ENCODE data around the gene KRTAP12-4. TPM values are rescaled to one million over a fixed set of nuclear protein-coding genes. Genes with fewer than 3 reads are reported as not detected.
"Not testable (repeated sequence)": the region's sequence is repeated elsewhere in the genome, so short reads cannot be mapped to it uniquely, and the experiment has no call there.

KRTAP12-4 gene
- total and polyA plus RNA-seq, 5 experiments from 2014 or later: not detected

GRCh38 chr21:44697172-44697810 is 42.8 kb upstream of the KRTAP12-4 start, which contains the start of gene KRTAP10-12:
KRTAP10-12 (plus strand) TSS chr21:44697172; CDS start chr21:44697202, 30 bp downstream.
- H3K36me3 Mint-ChIP-seq, POLR2A ChIA-PET, ATAC-seq, DNase-seq: not testable (repeated sequence)
- peaks cover 0 to 14% (median 2%) of the 10 kb centered on the region in 9 donors for H3K9me3 Mint-ChIP-seq
- H3K27me3 Mint-ChIP-seq: peaks cover 24 to 59% (median 42%) of the 10 kb centered on the region in 5 donors
- peaks cover 5 to 62% (median 24%) of the 10 kb centered on the region in 4 donors for H3K4me1 Mint-ChIP-seq
- H3K4me3 Mint-ChIP-seq: peak within 1 kb of the TSS in 4 of 10 donors; percentile 11 to 72 (median 51)
- H3K27ac Mint-ChIP-seq: peak within 1 kb of the TSS in 6 of 10 donors; percentile 11 to 62 (median 38)

GRCh38 chr21:44696572-44696971 is 42.1 kb upstream of the KRTAP12-4 start:
- POLR2A ChIA-PET: interaction anchor here (1.0 kb wide), 1 partner anchor 38 kb away, joined by 3 read pairs; no protein-coding TSS in a partner anchor
- DNase-seq: no peak
- Mint-ChIP-seq H3K36me3 (peaks cover 0 to 5% (median 2%) of the 10 kb centered on the region in 3 donors), H3K4me1 (peaks cover 12 to 64% (median 29%) of the 10 kb centered on the region in 4 donors), H3K9me3 (peaks cover 0 to 15% (median 3%) of the 10 kb centered on the region in 9 donors), H3K27me3 (peaks cover 20 to 51% (median 39%) of the 10 kb centered on the region in 5 donors), H3K4me3 (peak overlapping the region in 1 of 10 donors; percentile 24), H3K27ac (peak overlapping the region in 2 of 10 donors; percentile 29 to 37)
- no peak for ATAC-seq

DNA sequence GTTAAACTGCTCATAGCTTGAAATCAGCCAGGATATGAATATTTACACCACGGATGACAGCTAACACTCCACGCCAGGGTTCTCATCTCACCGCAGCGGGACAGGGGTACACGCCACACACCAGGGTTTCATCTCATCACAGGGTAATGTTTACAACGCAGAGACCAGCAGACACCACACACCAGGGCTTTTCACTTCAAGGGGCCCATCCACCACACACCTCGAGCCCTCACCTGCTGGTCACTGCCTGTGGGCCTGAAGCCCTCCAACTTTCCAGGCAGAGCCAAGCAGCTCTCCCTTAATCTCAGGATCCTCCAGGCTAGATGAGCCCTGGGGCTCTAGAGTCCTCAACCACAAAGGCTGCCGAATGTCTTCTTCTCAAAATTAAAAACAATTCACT is 41.2 kb upstream of the KRTAP12-4 start:
- peak overlapping the region in 1 of 10 donors; percentile 4 for H3K4me3 Mint-ChIP-seq
- peaks cover 15 to 42% (median 31%) of the 10 kb centered on the region in 5 donors for H3K27me3 Mint-ChIP-seq
- H3K36me3 Mint-ChIP-seq: peaks cover 0 to 5% (median 2%) of the 10 kb centered on the region in 3 donors
- H3K4me1 Mint-ChIP-seq: peaks cover 16 to 72% (median 35%) of the 10 kb centered on the region in 4 donors
- ATAC-seq (no peak), DNase-seq (no peak)
- POLR2A ChIA-PET: no interaction called here
- peak overlapping the region in 6 of 10 donors; percentile 11 to 73 (median 38) for H3K27ac Mint-ChIP-seq
- H3K9me3 Mint-ChIP-seq: peaks cover 0 to 15% (median 3%) of the 10 kb centered on the region in 9 donors

GRCh38 chr21:44695184-44695583 is 40.7 kb upstream of the KRTAP12-4 start:
- peaks cover 15 to 41% (median 31%) of the 10 kb centered on the region in 5 donors for H3K27me3 Mint-ChIP-seq

DNA sequence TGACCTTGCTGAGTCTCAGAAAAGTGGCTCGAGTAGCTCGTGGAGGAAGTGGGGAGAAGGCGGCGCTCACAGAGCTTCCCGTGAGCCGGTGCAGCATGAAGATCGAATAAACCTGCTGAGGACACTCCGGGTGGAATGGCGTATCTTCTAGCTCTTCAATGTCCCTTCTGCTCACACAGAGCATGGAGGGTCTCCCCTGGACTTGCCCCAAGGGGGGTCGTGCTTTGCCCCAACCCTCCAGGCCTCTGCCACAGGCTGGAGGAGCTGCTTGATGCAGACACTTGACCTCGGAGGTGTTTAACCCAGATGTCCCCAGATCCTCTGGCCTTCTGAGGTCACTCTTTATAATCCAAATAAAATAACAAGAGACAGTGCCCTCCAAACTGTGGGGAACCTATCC is 40.3 kb upstream of the KRTAP12-4 start:
- DNase-seq: peak in 1 of 10 donors; percentile 23
- POLR2A ChIA-PET: interaction anchor here (0.6 to 1.4 kb wide), 2 partner anchors 71 to 76 kb away, joined by 3 to 5 read pairs; no protein-coding TSS in a partner anchor
- H3K27ac Mint-ChIP-seq: peak overlapping the region in 3 of 10 donors; percentile 14 to 73 (median 48)
- H3K4me3 Mint-ChIP-seq: peak overlapping the region in 1 of 10 donors; percentile 4
- peaks cover 0 to 5% (median 2%) of the 10 kb centered on the region in 3 donors for H3K36me3 Mint-ChIP-seq
- peaks cover 12 to 38% (median 28%) of the 10 kb centered on the region in 5 donors for H3K27me3 Mint-ChIP-seq
- peak in 1 of 2 donors; percentile 47 for ATAC-seq
- H3K9me3 Mint-ChIP-seq: peaks cover 0 to 15% (median 3%) of the 10 kb centered on the region in 9 donors
- peaks cover 16 to 72% (median 39%) of the 10 kb centered on the region in 4 donors for H3K4me1 Mint-ChIP-seq

More at GRCh38 chr21:44695184-44695583, 40.7 kb upstream of the KRTAP12-4 start:
- Mint-ChIP-seq H3K9me3 (peaks cover 0 to 15% (median 3%) of the 10 kb centered on the region in 9 donors), H3K27ac (peak overlapping the region in 4 of 10 donors; percentile 11 to 73 (median 48)), H3K4me1 (peaks cover 16 to 72% (median 37%) of the 10 kb centered on the region in 4 donors), H3K36me3 (peaks cover 0 to 5% (median 2%) of the 10 kb centered on the region in 3 donors), H3K4me3 (peak overlapping the region in 1 of 10 donors; percentile 4)
- DNase-seq (no peak), ATAC-seq (no peak)
- POLR2A ChIA-PET: interaction anchor here (1.4 kb wide), 1 partner anchor 77 kb away, joined by 3 read pairs; no protein-coding TSS in a partner anchor

DNA sequence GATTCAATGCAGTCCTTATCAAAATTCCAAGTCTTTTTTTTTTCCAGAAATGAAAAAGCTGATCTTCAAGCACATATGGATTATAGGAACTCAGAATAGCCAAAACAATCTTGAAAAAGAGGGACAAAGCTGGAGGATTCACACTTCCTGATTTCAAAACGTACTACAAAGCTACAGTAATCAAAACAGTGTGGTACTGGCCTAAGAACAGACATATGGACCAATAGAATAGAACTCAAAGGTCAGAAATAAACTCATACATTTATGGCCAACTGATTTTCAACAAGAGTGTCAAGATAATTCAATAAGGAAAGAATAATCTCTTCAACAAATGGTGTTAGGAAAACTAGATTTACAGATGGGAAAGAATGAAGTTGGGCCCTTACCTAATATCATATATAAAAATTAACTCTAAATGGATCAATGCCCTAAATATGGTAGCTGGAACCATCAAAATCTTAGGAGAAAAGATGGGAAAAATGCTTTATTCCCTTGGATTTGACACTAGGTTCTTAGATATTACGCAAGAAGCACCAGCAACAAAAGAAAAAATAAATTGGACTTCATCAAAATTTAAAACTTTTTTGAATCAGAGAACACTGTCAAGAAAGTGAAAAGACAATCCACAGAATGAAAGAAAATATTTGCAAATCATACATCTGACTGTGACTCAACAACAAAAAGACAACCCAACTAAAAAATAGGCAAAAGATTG is 38.5 kb upstream of the KRTAP12-4 start:
- POLR2A ChIA-PET: no interaction called here
- no peak overlapping the region for H3K27ac Mint-ChIP-seq
- peaks cover 0 to 4% (median 0%) of the 10 kb centered on the region in 3 donors for H3K36me3 Mint-ChIP-seq
- peaks cover 16 to 57% (median 32%) of the 10 kb centered on the region in 4 donors for H3K4me1 Mint-ChIP-seq
- no peak for ATAC-seq
- peaks cover 0 to 15% (median 3%) of the 10 kb centered on the region in 9 donors for H3K9me3 Mint-ChIP-seq
- peaks cover 3 to 20% (median 16%) of the 10 kb centered on the region in 5 donors for H3K27me3 Mint-ChIP-seq
- no peak for DNase-seq
- H3K4me3 Mint-ChIP-seq: no peak overlapping the region

- H3K9me3 Mint-ChIP-seq: peaks cover 0 to 15% (median 3%) of the 10 kb centered on the region in 9 donors
- DNase-seq (peak in 2 of 10 donors; percentile 39 to 40), ATAC-seq (peak; percentile 42 to 58)
- POLR2A ChIA-PET: no interaction called here
- peaks cover 0 to 12% (median 5%) of the 10 kb centered on the region in 5 donors for H3K27me3 Mint-ChIP-seq
- peaks cover 0 to 3% (median 0%) of the 10 kb centered on the region in 3 donors for H3K36me3 Mint-ChIP-seq
- peak overlapping the region in 7 of 10 donors; percentile 0 to 79 (median 52) for H3K27ac Mint-ChIP-seq
- peaks cover 16 to 48% (median 27%) of the 10 kb centered on the region in 4 donors for H3K4me1 Mint-ChIP-seq
- peak overlapping the region in 7 of 10 donors; percentile 0 to 53 (median 19) for H3K4me3 Mint-ChIP-seq
Measured at GRCh38 chr21:44691686-44692085, 37.2 kb upstream of the KRTAP12-4 start.

GRCh38 chr21:44689740-44690139 is 35.3 kb upstream of the KRTAP12-4 start:
- DNase-seq, ATAC-seq, POLR2A ChIA-PET, H3K4me3 Mint-ChIP-seq, H3K36me3 Mint-ChIP-seq, H3K27me3 Mint-ChIP-seq: not testable (repeated sequence)
- peak overlapping the region in 1 of 10 donors; percentile 10 for H3K27ac Mint-ChIP-seq
- peaks cover 0 to 15% (median 3%) of the 10 kb centered on the region in 9 donors for H3K9me3 Mint-ChIP-seq
- H3K4me1 Mint-ChIP-seq: peaks cover 12 to 36% (median 26%) of the 10 kb centered on the region in 4 donors

DNA sequence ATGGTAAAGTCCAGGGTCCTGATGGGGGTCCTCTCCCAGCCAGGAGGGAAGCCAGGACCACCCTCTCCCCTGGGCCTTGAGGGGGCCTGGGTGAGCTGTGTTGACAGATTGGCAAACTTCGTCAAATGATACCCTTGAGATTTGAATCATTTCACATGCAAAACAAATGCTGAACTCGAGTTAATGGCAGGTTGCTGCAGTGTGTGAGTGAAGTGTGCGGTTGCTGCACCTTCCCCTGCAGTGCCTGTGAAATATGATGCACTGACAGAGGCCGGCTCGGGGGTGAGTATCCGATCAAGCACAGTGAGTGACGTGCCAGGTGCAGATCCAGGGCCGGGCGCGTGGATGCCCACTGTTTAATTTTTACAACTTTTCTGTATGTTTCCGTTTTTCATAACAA is 33.2 kb upstream of the KRTAP12-4 start:
- no peak for DNase-seq
- Mint-ChIP-seq H3K9me3 (peaks cover 0 to 5% (median 2%) of the 10 kb centered on the region in 9 donors), H3K4me1 (peaks cover 10 to 33% (median 21%) of the 10 kb centered on the region in 4 donors), H3K4me3 (no peak overlapping the region), H3K27ac (peak overlapping the region in 3 of 10 donors; percentile 4 to 48 (median 37)), H3K27me3 (peaks cover 0 to 5% (median 2%) of the 10 kb centered on the region in 5 donors), H3K36me3 (peaks cover 0 to 2% (median 0%) of the 10 kb centered on the region in 3 donors)
- POLR2A ChIA-PET: no interaction called here
- ATAC-seq: no peak

- peaks cover 9 to 30% (median 19%) of the 10 kb centered on the region in 4 donors for H3K4me1 Mint-ChIP-seq
Measured at GRCh38 chr21:44686843-44687561, 32.5 kb upstream of the KRTAP12-4 start.

DNA sequence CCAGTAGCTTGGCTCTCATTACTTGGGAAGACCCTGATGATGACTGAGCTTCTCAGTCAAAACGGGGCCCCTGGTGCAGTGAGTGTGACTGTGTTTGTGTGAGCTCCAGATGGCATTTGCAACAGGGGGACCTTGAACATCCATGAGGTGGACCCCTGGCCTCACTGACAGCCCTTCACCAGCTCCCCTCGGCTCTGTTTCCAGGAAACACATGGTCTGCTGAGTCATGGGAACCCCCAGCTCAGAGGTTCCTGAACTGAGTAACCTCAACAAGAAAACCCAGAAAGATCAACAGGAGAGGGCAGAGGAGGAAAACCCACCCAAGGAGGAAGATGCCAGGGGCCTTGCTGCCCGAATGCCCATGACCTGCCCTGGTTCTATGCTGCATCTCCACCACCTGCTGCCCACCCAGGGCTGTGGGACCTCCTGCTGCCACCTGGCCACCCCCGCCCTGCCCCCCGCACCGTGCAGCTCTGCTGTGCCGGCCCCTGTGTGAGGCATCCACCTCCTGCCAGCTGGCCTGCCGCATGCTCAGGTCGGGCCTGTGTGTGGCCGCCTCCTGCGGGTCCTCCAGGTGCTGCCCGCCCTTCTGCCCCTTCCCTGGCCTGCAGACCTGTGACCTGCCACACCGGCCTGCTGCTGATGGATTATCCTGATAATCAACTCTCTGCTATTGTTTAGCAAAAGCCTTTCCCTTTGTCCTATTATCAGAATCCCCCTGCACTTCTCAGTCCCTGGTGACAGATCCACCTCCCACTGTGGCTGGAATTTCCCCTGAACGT is 31.7 kb upstream of the KRTAP12-4 start:
- H3K27ac Mint-ChIP-seq: peak overlapping the region in 3 of 10 donors; percentile 56 to 77 (median 63)
- H3K4me1 Mint-ChIP-seq: peaks cover under 1 to 22% (median 13%) of the 10 kb centered on the region in 4 donors
- no peaks in the 10 kb centered on the region for H3K36me3 Mint-ChIP-seq
- POLR2A ChIA-PET: no interaction called here
- ATAC-seq: no peak
- H3K27me3 Mint-ChIP-seq: peaks cover 0 to 5% (median 2%) of the 10 kb centered on the region in 5 donors
- no peak for DNase-seq
- H3K4me3 Mint-ChIP-seq: no peak overlapping the region
- H3K9me3 Mint-ChIP-seq: no peaks in the 10 kb centered on the region

More at GRCh38 chr21:44686843-44687561, 32.5 kb upstream of the KRTAP12-4 start:
- ATAC-seq: no peak
- H3K36me3 Mint-ChIP-seq: no peaks in the 10 kb centered on the region
- H3K27ac Mint-ChIP-seq: peak overlapping the region in 3 of 10 donors; percentile 39 to 63 (median 57)
- POLR2A ChIA-PET: no interaction called here
- no peak overlapping the region for H3K4me3 Mint-ChIP-seq
- H3K27me3 Mint-ChIP-seq: peaks cover 0 to 5% (median 2%) of the 10 kb centered on the region in 5 donors
- peaks cover 0 to 3% (median 0%) of the 10 kb centered on the region in 9 donors for H3K9me3 Mint-ChIP-seq
- no peak for DNase-seq

Data from naive thymus-derived CD8-positive, alpha-beta T cell (primary cell).